NCI-H2171 treated with DMSO at 0.1 percent for 48 hours (cell line): ENCODE measurements around the gene ESRRA.

ENCODE experiments used
- DNase-seq: peaks from one replicate; lab custom pipeline; 2025; lab: John Stamatoyannopoulos, UW

Gene ESRRA

DNA sequence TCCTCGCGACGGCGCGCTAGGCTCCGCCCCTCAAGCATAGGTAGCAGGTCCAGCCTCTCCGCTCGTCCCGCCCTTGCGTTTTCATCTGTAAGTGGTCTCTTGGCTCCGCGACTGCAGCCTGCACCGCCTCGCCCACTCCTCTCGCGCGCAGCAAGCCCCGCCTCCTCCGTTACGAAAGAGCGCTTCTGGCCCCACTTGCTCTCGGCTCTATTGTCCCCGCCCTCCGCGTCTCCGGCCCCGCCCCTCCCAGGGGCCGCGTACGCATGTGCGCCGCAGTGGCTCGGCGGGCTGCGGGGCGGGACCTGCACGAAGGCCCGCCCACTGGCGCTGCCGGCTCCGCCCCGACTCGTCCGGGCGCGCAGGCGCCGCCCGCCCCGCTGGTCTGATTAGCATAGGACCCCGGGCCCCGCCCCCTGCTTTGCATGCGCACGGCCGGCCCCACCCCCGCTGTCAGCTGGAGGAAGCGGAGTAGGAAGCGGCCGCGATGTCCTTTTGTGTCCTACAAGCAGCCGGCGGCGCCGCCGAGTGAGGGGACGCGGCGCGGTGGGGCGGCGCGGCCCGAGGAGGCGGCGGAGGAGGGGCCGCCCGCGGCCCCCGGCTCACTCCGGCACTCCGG is at the start of gene ESRRA:
Gene ESRRA, plus strand, starts transcription at position 450 of the 616 bp plus-strand sequence. CDS start 1,656 bp downstream, outside the sequence.
- peak; percentile 99 for DNase-seq

DNA sequence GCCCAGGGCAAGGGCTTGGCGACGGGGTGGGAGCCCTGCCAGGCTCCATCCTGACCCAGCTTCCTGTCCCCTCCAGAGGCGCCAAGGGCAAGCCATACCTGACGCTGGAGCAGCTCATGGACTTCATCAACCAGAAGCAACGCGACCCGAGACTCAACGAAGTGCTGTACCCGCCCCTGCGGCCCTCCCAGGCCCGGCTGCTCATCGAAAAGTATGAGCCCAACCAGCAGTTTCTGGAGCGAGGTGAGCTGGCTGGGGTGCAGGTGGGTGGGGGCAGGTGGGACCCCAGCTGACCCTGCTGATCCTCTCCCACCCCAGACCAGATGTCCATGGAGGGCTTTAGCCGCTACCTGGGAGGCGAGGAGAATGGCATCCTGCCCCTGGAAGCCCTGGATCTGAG is 49.0 kb upstream of the ESRRA start:
- no peak for DNase-seq

DNA sequence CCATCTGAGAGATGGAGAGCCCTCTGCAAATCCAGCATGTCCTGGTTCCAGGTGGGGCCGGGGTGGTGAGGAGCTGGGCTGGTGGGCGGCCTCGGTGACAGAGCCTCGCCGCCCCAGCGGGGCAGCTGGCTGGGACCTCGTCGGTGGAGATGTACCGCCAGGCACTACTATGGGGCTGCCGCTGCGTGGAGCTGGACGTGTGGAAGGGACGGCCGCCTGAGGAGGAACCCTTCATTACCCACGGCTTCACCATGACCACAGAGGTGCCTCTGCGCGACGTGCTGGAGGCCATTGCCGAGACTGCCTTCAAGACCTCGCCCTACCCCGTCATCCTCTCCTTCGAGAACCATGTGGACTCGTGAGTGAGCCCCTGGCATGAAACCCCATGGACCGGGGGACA is 47.0 kb upstream of the ESRRA start:
- no peak for DNase-seq

DNA sequence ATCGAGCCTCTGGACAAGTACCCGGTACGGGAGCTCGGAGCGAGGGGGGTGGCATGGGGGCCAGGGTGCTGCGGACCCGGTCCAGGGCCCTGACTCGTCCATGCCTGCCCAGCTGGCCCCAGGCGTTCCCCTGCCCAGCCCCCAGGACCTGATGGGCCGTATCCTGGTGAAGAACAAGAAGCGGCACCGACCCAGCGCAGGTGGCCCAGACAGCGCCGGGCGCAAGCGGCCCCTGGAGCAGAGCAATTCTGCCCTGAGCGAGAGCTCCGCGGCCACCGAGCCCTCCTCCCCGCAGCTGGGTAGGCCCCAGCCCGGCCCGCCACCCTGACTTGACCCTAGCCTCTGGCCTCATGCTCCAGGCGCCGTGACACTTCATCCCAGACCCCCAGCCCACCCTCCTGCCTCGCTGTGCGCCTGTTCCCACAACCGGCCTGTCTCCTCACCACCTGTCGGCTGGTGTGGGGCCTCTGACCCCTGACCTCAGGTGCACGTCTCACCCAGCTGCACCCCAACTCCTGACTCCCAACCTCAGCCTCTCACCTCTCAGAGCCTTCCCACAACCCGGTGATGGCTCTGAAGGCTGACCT is 46.3 kb upstream of the ESRRA start:
- no peak for DNase-seq

DNA sequence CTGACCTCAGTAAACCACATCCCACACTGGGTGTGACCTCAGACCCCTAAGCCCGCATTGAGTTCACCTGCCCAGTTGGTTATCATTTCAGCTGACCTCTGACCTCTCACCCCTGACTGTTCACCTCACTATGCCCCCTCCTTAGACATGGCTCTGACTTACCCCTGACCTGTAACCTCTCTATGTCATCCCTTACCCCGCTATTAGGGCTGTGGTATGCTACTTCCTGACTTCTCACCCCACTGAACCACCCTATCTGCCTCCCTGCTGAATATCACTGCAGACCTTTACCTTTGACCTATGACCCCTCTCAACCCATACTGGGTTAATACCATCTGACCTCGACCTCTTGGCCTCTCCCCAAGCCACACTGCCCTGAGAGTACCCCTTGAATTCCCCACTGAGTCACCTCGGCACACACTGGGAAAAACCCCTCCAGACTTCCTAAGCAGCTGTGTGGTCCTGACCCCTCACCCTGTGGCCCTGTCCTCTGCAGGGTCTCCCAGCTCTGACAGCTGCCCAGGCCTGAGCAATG is 45.7 kb upstream of the ESRRA start:
- DNase-seq = no peak

DNA sequence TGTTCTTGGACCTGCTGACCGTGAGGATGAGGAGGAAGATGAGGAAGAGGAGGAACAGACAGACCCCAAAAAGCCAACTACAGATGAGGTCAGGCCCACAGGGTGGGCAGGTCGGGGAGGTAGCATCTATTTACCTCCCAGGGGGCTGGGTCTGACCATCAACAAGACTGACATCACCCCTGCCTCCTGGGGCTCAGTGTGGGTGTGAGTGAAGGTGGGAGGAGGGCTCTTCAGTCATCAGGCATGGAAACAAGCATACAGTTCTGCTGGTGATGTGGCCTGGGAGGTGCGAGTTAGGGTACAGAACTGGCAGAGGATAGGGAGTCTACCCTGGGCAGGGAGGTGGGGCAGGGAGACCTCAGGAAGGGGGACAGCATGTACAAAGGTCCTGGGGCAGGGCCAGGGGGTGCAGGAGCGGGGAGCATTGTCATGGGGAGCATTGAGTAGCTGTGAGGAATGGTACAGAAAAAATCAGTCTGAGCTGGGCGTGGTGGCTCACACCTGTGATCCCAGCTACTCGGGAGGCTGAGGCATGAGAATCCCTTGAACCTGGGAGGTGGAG is 45.1 kb upstream of the ESRRA start:
- no peak for DNase-seq

DNA sequence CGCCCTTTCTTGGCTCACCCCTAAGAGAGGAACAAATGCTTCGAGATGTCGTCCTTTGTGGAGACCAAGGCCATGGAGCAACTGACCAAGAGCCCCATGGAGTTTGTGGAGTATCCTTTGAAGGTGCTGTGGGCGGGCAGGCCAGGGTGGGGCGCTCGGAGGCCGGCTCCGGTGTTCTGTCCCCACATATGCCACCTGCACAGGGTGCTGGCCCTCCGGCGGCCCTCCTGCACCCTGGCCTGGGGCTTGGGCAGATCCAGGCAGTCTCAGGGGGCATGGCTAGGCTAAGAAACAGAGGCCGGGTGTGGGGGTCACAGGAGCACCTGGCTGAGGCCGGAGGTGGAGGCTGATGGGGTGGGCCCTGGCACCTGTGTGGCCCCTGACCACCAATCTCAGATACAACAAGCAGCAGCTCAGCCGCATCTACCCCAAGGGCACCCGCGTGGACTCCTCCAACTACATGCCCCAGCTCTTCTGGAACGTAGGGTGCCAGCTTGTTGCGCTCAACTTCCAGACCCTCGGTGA is 43.7 kb upstream of the ESRRA start:
- no peak for DNase-seq

DNA sequence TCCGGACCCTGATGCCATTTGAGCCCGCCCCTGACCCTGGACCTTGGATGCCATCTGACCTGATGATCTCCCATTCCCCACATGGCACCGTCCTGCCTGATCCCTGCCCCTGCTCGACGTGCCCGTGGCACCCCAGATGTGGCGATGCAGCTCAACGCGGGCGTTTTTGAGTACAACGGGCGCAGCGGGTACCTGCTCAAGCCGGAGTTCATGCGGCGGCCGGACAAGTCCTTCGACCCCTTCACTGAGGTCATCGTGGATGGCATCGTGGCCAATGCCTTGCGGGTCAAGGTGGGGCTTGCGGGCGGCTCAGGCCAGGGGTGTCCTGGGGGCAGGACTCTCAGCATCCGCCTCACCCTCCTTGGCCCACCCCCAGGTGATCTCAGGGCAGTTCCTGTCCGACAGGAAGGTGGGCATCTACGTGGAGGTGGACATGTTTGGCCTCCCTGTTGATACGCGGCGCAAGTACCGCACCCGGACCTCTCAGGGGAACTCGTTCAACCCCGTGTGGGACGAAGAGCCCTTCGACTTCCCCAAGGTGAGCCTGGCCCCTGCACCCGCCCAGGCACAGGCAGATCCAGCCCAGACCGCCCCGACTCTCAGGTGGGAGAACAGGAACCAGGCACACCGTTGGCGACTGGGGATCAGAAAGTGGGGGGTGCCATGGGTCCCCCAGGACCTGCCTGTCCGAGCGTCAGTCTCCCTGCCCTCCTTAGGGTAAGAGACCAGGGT is 42.9 kb upstream of the ESRRA start:
- no peak for DNase-seq

DNA sequence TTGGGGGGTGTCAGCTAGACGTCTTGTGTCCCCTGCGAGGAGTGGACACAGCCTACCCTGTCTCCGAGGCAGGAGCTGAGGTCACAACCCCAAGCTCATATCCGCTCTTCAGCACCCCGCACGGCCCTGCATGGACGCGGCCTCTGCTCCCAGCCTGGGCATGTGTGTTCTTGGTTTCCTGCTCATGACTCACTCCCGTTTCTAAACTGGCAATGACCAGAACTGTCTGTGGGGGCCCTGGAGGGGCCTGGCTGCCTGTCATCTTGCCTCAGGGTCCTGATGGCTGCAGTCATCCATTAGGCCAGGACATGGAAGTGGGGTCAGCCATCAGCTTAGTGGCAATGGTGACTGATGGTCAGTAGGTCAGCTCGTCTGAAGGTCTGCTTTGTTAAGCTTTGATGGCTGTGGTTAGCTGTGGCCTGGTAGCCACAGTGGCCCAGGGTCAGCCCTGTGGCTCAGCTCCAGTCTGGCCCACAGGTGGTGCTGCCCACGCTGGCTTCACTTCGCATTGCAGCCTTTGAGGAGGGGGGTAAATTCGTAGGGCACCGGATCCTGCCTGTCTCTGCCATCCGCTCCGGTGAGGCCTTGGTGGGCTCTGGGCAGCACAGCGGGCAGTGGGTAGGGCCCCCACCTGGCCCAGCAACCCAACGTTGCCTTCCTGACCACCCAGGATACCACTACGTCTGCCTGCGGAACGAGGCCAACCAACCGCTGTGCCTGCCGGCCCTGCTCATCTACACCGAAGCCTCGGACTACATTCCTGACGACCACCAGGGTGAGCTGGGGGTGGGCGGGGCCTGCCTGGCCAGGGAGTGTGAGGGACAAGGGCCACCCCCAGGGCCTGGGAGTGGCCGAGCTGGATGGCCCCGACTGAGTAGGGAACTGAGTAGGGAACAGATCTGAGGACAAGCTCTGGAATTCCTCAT is 42.0 kb upstream of the ESRRA start:
- no peak for DNase-seq

DNA sequence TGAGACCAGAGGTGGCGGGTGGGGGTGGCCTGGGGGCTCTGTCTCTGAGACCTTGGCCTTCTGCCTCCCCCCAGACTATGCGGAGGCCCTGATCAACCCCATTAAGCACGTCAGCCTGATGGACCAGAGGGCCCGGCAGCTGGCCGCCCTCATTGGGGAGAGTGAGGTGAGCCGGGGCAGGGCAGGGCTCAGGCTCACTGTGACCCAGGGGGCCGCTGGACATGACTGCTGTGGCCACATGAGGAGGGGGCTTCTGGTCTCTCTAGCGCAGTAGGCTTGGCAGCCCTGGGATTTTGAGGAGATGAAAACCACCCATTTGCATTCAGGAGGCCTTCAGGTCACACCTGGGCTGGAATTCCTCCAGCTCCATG is 41.4 kb upstream of the ESRRA start:
- no peak for DNase-seq

DNA sequence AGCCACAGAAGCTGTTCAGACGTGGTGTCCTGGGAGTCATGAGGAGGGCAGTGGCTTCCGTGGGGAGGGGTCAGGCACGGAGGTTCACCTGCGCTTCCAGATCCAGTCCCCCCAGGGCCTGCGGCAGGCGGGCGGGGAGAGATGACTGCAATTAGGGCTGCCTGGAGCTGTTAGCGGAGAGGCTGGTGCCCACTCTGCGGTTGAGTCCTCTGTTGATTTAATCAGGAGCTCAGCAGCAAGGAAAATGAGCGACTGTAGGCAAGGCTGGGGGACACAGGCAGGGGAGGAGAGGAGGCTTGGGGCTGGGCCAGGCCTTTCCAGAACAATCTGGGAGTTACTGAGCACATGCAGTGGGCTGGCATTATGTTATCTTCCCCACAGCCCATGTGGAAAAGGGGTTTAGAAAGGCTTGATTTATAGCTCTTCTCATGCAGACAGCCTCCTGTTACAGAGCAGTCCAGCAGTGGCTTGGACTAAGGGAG is 40.9 kb upstream of the ESRRA start:
- no peak for DNase-seq

DNA sequence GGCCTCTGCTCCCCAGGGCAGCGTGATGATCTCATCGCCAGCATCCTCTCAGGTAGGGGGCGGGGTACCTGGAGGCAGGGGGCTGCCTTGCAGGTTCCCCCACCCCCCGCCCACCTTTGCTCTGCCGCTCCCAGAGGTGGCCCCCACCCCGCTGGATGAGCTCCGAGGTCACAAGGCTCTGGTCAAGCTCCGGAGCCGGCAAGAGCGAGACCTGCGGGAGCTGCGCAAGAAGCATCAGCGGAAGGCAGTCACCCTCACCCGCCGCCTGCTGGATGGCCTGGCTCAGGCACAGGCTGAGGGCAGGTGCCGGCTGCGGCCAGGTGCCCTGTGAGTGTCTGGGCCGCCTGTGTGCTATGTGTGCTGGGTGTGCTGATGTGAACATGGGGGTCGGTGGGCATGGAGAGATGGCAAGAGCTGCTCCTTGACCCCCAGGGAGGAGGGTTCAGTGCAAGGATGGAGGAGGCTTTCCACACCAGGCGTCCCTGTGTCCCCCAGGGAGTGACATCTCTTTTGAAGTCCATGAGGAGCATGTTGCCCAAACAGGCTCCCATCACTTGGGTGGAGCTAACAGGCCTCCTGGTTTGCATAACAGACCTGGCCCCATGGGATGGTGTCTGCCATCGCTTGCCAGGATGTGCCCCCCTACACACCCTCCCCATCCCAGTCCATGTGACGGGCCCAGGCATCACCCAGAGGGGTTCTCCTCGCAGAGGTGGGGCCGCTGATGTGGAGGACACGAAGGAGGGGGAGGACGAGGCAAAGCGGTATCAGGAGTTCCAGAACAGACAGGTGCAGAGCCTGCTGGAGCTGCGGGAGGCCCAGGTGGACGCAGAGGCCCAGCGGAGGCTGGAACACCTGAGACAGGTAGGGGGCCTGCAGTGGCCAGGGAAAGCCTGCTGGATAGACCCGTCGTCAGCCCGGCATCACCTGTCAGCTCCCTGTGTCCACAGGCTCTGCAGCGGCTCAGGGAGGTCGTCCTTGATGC is 39.9 kb upstream of the ESRRA start:
- no peak for DNase-seq

DNA sequence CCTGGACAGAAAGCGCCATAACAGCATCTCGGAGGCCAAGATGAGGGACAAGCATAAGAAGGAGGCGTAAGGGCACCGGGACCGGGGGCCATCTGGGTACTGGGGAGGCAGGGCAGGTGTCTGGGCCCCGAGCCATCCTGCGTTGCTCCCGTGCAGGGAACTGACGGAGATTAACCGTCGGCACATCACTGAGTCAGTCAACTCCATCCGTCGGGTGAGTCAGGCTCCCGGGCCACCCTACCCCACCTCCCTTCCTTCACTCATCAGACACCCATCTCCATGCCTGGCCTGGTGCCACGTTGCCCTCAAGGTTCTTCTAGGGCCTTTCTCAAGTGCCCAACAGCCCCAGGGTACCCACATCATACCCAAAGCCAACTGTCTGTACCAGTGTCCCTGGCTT is 39.0 kb upstream of the ESRRA start:
- DNase-seq = no peak

DNA sequence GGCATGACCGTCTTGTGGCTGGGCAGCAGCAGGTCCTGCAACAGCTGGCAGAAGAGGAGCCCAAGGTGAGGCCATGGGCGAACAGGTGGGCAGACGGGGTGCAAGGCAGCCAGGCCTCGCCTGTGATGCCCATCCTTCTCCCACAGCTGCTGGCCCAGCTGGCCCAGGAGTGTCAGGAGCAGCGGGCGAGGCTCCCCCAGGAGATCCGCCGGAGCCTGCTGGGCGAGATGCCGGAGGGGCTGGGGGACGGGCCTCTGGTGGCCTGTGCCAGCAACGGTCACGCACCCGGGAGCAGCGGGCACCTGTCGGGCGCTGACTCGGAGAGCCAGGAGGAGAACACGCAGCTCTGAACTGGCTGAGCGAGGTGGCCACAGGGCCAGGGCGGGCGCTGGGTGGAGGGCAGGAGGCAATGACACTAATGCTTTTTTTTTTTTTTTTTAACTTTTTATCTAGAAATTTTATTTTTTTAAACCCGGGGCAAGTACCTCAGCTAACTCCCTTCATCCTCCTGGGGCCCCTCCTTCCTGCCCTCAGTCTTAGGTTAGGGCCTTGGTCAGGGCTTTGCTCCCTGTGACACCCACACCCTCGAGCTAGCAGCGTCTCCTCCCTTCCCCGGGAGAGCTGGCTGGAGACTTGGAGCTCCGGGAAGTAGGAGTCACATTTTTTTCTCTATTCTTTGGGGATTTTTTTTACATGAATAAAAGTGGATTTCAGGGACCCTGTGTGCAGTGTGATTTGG is 37.9 kb upstream of the ESRRA start:
- peak; percentile 27 for DNase-seq

DNA sequence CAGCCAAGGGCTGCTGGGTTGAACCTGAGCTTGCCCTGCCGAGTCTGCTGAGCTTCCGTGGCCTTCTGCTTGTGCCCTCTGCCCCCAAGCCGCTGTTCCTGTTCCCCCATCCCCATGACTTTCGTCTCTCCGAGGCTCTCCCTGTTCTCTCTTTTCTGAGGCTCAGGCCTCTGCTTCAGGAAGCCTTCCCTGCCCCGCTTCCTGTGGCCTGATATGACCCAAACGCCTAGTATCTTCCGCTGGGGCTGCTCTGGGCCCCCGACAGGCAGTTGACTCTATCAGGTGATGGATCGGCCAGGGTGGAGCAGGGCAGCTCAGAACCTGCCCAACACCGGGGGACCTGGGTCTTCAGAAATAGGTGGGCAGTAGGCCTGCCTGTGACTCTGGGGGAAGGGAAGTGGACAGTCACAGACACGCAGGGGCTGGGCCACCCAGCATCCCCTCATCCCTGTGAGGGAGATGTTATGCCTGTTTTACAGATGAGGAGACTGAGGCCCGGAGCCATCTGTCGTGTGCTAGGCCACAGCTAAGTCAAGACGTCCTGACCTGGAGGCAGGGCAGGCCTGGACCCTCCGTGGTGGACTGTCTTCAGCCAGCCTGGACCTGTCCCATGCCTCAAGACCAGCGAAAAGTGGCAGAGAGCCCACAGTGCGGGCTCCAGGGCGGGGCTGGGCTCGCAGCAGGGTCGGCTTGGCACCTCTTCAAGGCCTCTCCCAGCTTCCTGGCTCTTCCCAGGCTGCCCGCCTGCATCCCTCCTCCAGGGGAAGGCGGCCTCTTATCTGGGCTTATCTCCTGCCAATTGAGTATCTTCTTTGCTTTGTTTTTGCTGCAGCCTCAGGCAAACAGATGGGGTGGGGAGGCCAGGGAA is 37.1 kb upstream of the ESRRA start:
- peak; percentile 43 for DNase-seq

DNA sequence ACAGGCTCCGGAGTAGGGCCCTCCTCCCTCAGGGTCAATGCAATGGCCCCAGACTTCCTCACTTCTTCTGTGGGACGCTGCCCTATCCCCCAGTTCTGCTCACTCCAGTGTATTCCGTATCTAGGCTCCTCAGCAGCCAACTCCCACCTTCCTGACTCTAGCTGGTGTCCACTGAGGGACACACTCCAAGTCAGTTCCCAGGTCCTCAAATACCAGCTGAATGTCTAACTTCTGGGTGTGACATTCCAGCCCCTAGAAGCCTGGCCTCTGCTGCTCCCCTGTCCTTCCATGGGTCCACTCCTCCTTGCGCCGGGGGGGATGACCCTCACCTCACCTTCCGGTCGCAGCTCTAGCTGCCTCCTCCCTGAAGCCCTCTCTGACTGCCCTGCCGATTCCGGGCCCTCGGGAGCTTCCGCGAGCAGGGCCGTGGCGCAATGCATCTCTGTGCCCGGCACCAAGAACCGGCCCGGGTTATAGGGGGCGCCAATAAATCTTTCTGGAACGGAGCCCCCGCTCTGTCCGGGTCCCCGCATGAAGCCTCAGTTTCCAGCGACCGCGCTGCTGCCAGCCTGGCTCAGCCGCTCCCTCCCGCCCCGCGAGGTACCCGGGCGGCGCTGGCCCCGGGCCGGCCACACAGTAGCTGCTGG is 36.3 kb upstream of the ESRRA start:
- peak; percentile 43 for DNase-seq

DNA sequence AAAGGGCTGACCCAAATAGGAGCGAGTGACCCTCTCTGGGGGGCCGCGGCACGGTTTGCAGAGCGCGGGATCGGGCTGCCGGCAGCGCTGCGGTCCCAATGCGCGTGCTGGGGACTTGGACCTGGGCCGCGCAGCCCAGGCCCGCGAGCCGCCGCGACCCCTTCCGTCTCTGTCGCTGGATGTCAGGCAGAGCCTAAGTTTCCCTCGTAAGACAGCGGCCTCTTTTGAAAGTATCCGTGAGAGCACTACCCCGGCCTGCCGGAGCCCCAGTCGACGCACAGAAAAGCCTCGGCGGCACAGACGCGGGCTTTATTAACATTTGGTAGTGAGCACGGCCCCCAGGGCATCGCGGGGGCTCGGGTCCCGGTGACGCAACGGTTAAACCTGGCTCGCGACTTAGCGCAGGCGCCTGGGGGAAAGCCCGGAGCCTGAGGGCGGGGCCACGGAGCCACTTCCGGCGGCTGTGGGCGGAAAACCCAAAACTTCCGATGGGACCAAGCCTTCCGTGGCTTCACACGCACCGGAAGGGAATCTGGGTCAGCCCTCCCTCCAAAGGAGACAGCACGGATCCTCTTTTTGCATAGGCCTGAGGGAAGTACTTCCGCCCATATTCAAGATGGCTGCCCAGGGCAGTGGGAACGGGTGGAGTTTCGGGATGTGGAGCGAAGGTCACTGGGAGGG is 35.6 kb upstream of the ESRRA start:
- peak; percentile 99 for DNase-seq
